DOHH2 (cell line): ENCODE results near the gene FBXW10.
"Not testable (repeated sequence)": the region's sequence is repeated elsewhere in the genome, so short reads cannot be mapped to it uniquely, and the experiment has no call there.

ENCODE experiments used
- H3F3A ChIP-seq: fragments of 200-600 bp; sonication (generic), shearing (Covaris generic); 2 replicates; pipeline ENCODE4 v1.6.0; 2016; ENCODE audit warnings: antibody characterized with exemption, mild to moderate bottlenecking; ENCODE audit not compliant: control insufficient read depth, insufficient read depth
- H3K27ac ChIP-seq: fragments of 200-600 bp; sonication (generic); 2 replicates; pipeline ENCODE4 v1.5.1; 2014; ENCODE audit warnings: low read depth, mild to moderate bottlenecking, low read length, moderate library complexity
- H3K27me3 ChIP-seq: fragments of 200-600 bp; sonication (generic); 2 replicates; pipeline ENCODE4 v1.6.1; 2014; ENCODE audit warnings: mild to moderate bottlenecking, low read length, mixed read lengths; ENCODE audit not compliant: control insufficient read depth
- H3K36me3 ChIP-seq: fragments of 200-600 bp; sonication (generic); 2 replicates; pipeline ENCODE4 v1.6.1; 2014; ENCODE audit warnings: mild to moderate bottlenecking, low read length, moderate library complexity, mixed read lengths; ENCODE audit not compliant: control insufficient read depth
- H3K4me1 ChIP-seq: fragments of 200-600 bp; sonication (generic); 2 replicates; pipeline ENCODE4 v1.6.1; 2014; ENCODE audit warnings: mild to moderate bottlenecking, low read length, mixed read lengths; ENCODE audit not compliant: control insufficient read depth
- H3K4me2 ChIP-seq: fragments of 200-600 bp; sonication (generic); 2 replicates; pipeline ENCODE4 v1.6.0; 2014; ENCODE audit warnings: mild to moderate bottlenecking, low read length, moderate library complexity
- H3K4me3 ChIP-seq: fragments of 200-600 bp; sonication (generic); 2 replicates; pipeline ENCODE4 v1.5.1; 2014; ENCODE audit warnings: mild to moderate bottlenecking, low read length, mixed read lengths
- H3K79me2 ChIP-seq: fragments of 200-600 bp; sonication (generic); 2 replicates; pipeline ENCODE4 v1.6.1; 2014; ENCODE audit warnings: mild to moderate bottlenecking, low read length, mixed read lengths; ENCODE audit not compliant: control insufficient read depth
- H3K9me2 ChIP-seq: fragments of 200-600 bp; sonication (generic); replicated peaks from 2 replicates; pipeline ENCODE4 v1.6.1; 2014; ENCODE audit warnings: mild to moderate bottlenecking, low read length, mixed read lengths; ENCODE audit not compliant: control insufficient read depth
- H3K9me3 ChIP-seq: fragments of 200-600 bp; sonication (generic); 2 replicates; pipeline ENCODE4 v1.6.1; 2014; ENCODE audit warnings: antibody characterized with exemption, low read length, mixed read lengths; ENCODE audit not compliant: control insufficient read depth, insufficient read depth
- H4K20me1 ChIP-seq: fragments of 200-600 bp; sonication (generic); 2 replicates; pipeline ENCODE4 v1.6.0; 2014; ENCODE audit warnings: low read depth, mild to moderate bottlenecking, antibody characterized with exemption, low read length, moderate library complexity; ENCODE audit not compliant: control insufficient read depth, insufficient read depth
- CTCF ChIP-seq: fragments of 200-600 bp; sonication (generic); IDR thresholded peaks from one replicate; pipeline ENCODE4 v1.5.1; 2014; ENCODE audit warnings: antibody characterized with exemption, mild to moderate bottlenecking, low read depth, low read length; ENCODE audit not compliant: poor library complexity, severe bottlenecking

The FBXW10 gene

DNA sequence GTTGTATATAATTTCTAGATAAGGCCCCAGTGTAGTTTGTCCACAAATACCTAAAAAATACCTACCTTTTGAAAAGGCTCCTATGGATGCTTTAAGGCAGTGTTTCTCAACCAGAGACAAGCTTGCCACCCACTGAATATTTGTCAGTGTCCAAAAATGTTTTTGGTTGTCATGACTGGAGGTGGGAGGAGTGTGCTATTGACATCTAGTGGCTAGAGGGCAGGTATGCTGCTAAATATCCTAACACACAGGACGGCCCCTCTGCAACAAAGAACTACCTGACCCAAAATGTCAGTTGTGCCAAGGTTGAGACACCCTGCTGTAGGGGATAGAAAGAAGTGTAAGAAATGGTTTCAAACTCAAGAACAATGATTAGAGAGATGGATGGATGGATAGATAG, 47.5 kb downstream of the FBXW10 start:
- TF ChIP-seq CTCF: peak; percentile 12
- H3F3A ChIP-seq, H4K20me1 ChIP-seq, H3K36me3 ChIP-seq, H3K4me2 ChIP-seq, H3K9me3 ChIP-seq, H3K27me3 ChIP-seq, H3K4me1 ChIP-seq, H3K9me2 ChIP-seq, H3K4me3 ChIP-seq, H3K27ac ChIP-seq, H3K79me2 ChIP-seq: not testable (repeated sequence)

DNA sequence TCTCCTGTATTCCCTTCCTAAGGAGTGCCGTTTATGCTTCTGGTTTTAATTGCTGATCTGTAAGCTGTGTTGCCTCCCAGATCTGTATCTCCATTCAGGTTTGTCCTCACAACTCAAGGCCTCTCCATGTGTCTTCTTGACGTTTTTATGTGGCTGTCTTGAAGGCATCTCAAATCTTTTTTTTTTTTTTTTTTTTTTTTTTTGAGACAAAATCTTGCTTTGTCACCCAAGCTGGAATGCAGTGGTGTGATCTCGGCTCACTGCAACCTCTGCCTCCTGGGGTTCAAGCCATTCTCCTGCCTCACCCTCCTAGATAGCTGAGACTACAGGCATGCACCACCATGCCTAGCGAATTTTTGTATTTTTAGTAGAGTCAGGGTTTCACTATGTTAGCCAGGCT, 51.0 kb downstream of the FBXW10 start:
- not testable (repeated sequence) for H3K27ac ChIP-seq, H3K79me2 ChIP-seq, H3K4me2 ChIP-seq, H3K4me3 ChIP-seq, H4K20me1 ChIP-seq, H3K27me3 ChIP-seq, H3K4me1 ChIP-seq, H3K9me2 ChIP-seq, H3F3A ChIP-seq, H3K9me3 ChIP-seq
- H3K36me3 ChIP-seq: peaks cover 22% of the 10 kb centered on the region

DNA sequence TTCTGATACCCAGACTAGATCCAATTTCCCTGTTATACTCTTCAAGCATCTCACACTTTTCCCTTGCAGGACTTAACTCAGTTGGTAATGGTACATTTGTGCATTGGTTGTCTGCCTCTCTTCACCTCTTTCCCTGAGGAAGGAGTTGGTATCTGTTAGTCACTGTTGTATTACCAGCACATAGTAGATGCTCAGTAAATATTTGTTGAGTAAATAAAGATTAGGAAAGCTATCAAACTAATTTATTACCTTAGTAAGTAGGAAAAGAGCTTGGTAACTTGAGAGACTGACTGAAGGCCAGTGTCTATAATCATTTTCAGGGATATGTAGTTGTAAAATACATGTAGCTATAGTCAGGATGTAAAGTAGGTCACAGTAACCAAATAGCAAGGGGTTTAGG, 53.0 kb downstream of the FBXW10 start:
- not testable (repeated sequence) for H3K4me3 ChIP-seq, H3K4me2 ChIP-seq, H3K9me2 ChIP-seq, H3K9me3 ChIP-seq, H3K79me2 ChIP-seq, H3K27ac ChIP-seq, H3K27me3 ChIP-seq, H4K20me1 ChIP-seq, H3F3A ChIP-seq, H3K4me1 ChIP-seq
- peaks cover 27% of the 10 kb centered on the region for H3K36me3 ChIP-seq

DNA sequence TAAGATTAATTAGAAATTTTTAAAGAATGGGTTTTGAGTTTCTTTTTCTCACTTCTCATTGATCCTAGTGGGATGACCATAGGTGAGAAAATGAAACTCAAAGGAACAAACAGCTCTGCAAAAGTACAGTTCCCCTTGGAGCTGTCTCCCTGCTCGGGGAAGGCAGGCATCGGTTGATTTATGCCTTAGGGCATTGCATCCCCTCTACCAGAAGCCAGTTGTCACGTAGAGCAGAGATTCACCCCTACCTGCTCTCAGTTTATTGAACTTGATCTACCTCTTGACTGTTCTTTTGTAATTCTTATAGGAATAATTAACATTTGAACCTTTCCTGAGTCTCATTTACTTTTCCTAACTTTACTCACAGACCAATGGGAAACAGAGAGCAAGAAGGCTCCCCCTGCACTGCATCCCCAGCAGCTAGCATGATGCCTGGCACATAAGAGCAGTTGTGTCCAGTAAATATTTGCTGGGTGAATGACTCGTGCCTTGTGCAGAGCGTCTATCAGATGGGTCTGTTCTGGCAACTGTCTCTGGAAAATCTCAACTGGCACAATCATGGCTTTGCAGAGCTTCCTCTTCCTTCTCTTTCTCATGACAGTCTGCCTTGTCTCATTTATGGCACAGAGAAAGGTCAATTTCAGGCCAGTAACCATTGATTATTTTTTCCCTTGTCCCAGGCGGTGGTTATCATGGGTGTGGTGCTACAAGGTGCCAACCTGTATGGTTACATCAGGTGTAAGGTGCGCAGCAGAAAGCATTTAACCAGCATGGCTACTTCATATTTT, 59.8 kb downstream of the FBXW10 start:
- H3K4me2 ChIP-seq, H3K4me3 ChIP-seq, H3K4me1 ChIP-seq, H3K9me3 ChIP-seq, H3K79me2 ChIP-seq, H3K9me2 ChIP-seq, H3K27ac ChIP-seq, H4K20me1 ChIP-seq, H3F3A ChIP-seq, H3K27me3 ChIP-seq: not testable (repeated sequence)
- H3K36me3 ChIP-seq: peaks cover 16% of the 10 kb centered on the region

DNA sequence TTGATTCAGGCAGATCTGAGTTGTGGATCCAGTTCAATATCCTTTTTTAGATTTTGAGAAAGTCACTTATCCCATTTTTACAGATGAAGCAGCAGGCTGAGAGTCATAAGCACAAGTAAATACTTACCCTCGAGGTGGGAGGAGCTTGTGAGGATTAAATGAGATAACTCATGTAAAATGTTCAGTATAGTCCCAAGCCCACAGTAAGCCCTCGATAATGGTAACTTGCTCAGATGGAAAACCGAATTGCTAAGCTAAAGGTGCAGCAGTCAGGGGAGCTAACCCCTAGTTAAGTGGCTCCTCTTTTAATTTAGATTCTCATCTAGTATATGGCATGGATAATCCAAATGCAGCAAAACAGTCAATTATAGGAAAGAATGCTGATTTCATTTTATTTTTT, 72.1 kb downstream of the FBXW10 start:
- not testable (repeated sequence) for H3K9me2 ChIP-seq, H3K79me2 ChIP-seq, H4K20me1 ChIP-seq, H3K9me3 ChIP-seq, H3K4me2 ChIP-seq, H3K36me3 ChIP-seq, H3F3A ChIP-seq, H3K27ac ChIP-seq, H3K4me3 ChIP-seq, H3K27me3 ChIP-seq
- H3K4me1 ChIP-seq: peaks cover 14% of the 10 kb centered on the region
